Right lobe of liver (tissue), 6 donors: Measurements from ENCODE around the gene MYO1B. TPM values are rescaled to one million over a fixed set of nuclear protein-coding genes. Genes with fewer than 3 reads are reported as not detected.
A peak's percentile ranks its signal among the peaks of the same experiment; 100 is the strongest.

Experiments used
- ATAC-seq, 4 donors: fragments of 200-7000 bp; cut with Tn5 transposase; one replicate each; pipeline ENCODE4 v1.9.1; 2020; ENCODE audit warnings: mild to moderate bottlenecking in 4 of 4, moderate library complexity in 4 of 4
- DNase-seq, 3 donors: peaks; one replicate each; pipeline ENCODE4 v3.0.0-alpha.2; 2020
- H3K27ac ChIP-seq, 3 donors: fragments of 200-600 bp; one replicate each; pipeline ENCODE4 v1.8.0; 2022
- H3K27me3 ChIP-seq, 2 donors: fragments of 200-600 bp; one replicate each; pipeline ENCODE4 v1.8.0; 2022
- H3K36me3 ChIP-seq, 4 donors: fragments of 200-600 bp; sonication (generic) in 1 of 4; one replicate each; pipeline versions ENCODE4 v1.5.1 to v1.8.0; 2017 to 2022; ENCODE audit warnings: control low read depth in 1 of 4
- H3K4me1 ChIP-seq, 4 donors: fragments of 200-600 bp; sonication (generic) in 1 of 4; one replicate each; pipeline versions ENCODE4 v1.5.1 to v1.8.0; 2017 to 2022; ENCODE audit warnings: control low read depth in 1 of 4
- H3K4me3 ChIP-seq, 3 donors: fragments of 200-600 bp; one replicate each; pipeline ENCODE4 v1.8.0; 2022
- H3K9me3 ChIP-seq, 4 donors: fragments of 200-600 bp; sonication (generic) in 1 of 4; one replicate each; pipeline versions ENCODE4 v1.5.1 to v1.8.0; 2017 to 2022; ENCODE audit warnings: control low read depth in 1 of 4
- CTCF ChIP-seq, 4 donors: fragments of 200-600 bp in 3 of 4; fragments of 450-650 bp in 1 of 4; IDR thresholded peaks; one replicate each; pipeline versions ENCODE4 v1.5.1 to v1.8.0; 2016 to 2022; ENCODE audit warnings: antibody characterized with exemption in 4 of 4, mild to moderate bottlenecking in 2 of 4
- POLR2A ChIP-seq: fragments of 450-650 bp; IDR thresholded peaks from one replicate; pipeline ENCODE4 v1.6.1; 2017; ENCODE audit warnings: antibody characterized with exemption, mild to moderate bottlenecking
- WGBS: methylation state at CpG from one replicate; pipeline ENCODE4 v1.1.6; 2018; ENCODE audit warnings: low coverage, low lambda C conversion rate; ENCODE audit not compliant: insufficient coverage; ENCODE audit errors: missing lambda C conversion rate; 5-methylcytosine and 5-hydroxymethylcytosine counted together
- intact Hi-C, 2 donors: fragments of 100-400 bp; cut with DNase I; formaldehyde crosslinking; loops; one replicate each; pipeline versions ENCODE4 v1.11.2 to v1.14.1; 2022
- total RNA-seq, 6 experiments: library from RNA; depleted of rRNA in 2 of 6; stranded (reverse); fragments of >200 nt in 2 of 6; fragmentation: NEBNext Ultra II Directional in 3 of 6; extraction: Animal tissue kit (Norgen Biotek cat#: 25700) in 3 of 6; gene quantifications; one replicate each; pipeline versions ENCODE4 v1.1.0 to v1.2.4, GENCODE V29; 2016 to 2023
- donor health status: DM: no; HTN: yes; CAD: no.
- donor health status: DM: no; HTN: no; CAD: no.
- donor health status: DM: no; HTN: no; CAD: no.
- donor health status: DM: no; HTN: yes; CAD: no.
- donor health status: DM: no; HTN: yes; CAD: no.

MYO1B gene
- total RNA-seq, 6 experiments from 2014 or later = 171 to 273 (median 221) TPM

GRCh38 chr2:191385416-191386160 is 140.4 kb downstream of the MYO1B start:
- H3K36me3 ChIP-seq = peaks cover 0 to 76% (median 36%) of the 10 kb centered on the region in 4 donors
- 87% methylated on average over 3 of the region's 6 CpGs for WGBS
- no peaks in the 10 kb centered on the region for H3K9me3 ChIP-seq
- TF ChIP-seq POLR2A (no peak), CTCF (IDR thresholded peaks at IDR 0.05) (no peak)
- ATAC-seq (no peak), DNase-seq (no peak)
- peaks cover 0 to 15% (median 7%) of the 10 kb centered on the region in 4 donors for H3K4me1 ChIP-seq
- H3K27me3 ChIP-seq = no peaks in the 10 kb centered on the region
- H3K4me3 ChIP-seq = no peak overlapping the region
- H3K27ac ChIP-seq = no peak overlapping the region
- intact Hi-C loops = no loop called here

GRCh38 chr2:191386938-191387536 is 141.8 kb downstream of the MYO1B start:
- ATAC-seq (no peak), DNase-seq (no peak)
- no peaks in the 10 kb centered on the region for H3K27me3 ChIP-seq
- H3K27ac ChIP-seq = no peak overlapping the region
- TF ChIP-seq CTCF (IDR thresholded peaks at IDR 0.05) = no peak
- H3K36me3 ChIP-seq = peaks cover 0 to 85% (median 42%) of the 10 kb centered on the region in 4 donors
- H3K4me3 ChIP-seq = no peak overlapping the region
- WGBS = 83% methylated on average over 5 of the region's 7 CpGs
- no peaks in the 10 kb centered on the region for H3K9me3 ChIP-seq
- peaks cover 0 to 11% (median 4%) of the 10 kb centered on the region in 4 donors for H3K4me1 ChIP-seq
- intact Hi-C loops = no loop called here

GRCh38 chr2:191389288-191389687 is 144.1 kb downstream of the MYO1B start:
- intact Hi-C loops = no loop called here
- H3K9me3 ChIP-seq = no peaks in the 10 kb centered on the region
- 85% methylated on average over 4 of the region's 5 CpGs for WGBS
- no peak overlapping the region for H3K4me3 ChIP-seq
- H3K27me3 ChIP-seq = no peaks in the 10 kb centered on the region
- peaks cover 0 to 99% (median 48%) of the 10 kb centered on the region in 4 donors for H3K36me3 ChIP-seq
- H3K4me1 ChIP-seq = no peaks in the 10 kb centered on the region
- DNase-seq (no peak), ATAC-seq (peak in 1 of 4 donors; percentile 15)
- TF ChIP-seq POLR2A = no peak
- no peak for TF ChIP-seq CTCF (IDR thresholded peaks at IDR 0.05)
- H3K27ac ChIP-seq = no peak overlapping the region

- DNase-seq = no peak
- WGBS = 100% methylated on average over 2 of the region's 3 CpGs
- no peaks in the 10 kb centered on the region for H3K27me3 ChIP-seq
- intact Hi-C loops = no loop called here
- no peaks in the 10 kb centered on the region for H3K9me3 ChIP-seq
- ATAC-seq = peak in 2 of 4 donors; percentile 10 to 20
- H3K4me1 ChIP-seq = no peaks in the 10 kb centered on the region
- peaks cover 0 to 98% (median 47%) of the 10 kb centered on the region in 4 donors for H3K36me3 ChIP-seq
- H3K4me3 ChIP-seq = no peak overlapping the region
- TF ChIP-seq POLR2A (no peak), CTCF (IDR thresholded peaks at IDR 0.05) (no peak)
- H3K27ac ChIP-seq = no peak overlapping the region
Measured at GRCh38 chr2:191391171-191391570, 146.0 kb downstream of the MYO1B start.
